ENCODE data around the gene TOR1AIP2.
A peak's percentile ranks its signal among the peaks of the same experiment; 100 is the strongest.

TOR1AIP2 gene

DNA sequence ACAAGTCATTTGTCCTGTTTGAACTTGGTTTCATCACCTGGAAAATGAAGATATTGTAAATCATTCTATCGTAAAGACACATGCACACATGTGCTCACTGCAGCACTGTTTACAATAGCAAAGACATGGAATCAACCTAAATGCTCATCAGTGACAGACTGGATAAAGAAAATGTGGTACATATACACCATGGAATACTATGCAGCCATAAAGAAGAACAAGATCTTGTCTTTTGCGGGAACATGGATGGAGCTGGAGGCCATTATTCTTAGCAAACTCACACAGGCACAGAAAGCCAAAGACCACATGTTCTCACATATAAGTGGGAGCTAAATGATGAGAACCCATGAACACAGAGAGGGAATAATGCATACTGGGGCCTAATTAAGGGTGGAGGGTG, 73.2 kb downstream of the TOR1AIP2 start:
- peak; percentile 44 for DNase-seq

DNA sequence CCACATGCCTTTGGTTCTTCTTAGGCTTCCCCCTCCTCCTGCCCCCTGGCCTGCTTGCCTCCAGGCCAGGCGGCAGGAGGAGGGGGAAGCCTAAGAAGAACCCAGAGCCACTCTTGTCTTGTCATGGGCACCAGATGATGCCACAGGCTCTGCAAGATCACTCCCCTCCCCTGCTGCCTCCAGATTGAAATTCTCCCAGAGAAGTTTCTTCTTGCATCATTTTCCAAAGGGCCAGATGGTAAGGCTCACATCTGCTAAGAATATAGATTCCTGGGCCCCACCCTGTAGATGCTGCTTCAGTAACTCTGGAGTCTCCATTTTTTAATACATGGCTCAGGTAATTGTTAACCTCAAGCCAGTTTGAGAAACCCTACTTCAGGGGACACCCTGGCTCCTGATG, 73.7 kb downstream of the TOR1AIP2 start:
- peak; percentile 77 for DNase-seq

DNA sequence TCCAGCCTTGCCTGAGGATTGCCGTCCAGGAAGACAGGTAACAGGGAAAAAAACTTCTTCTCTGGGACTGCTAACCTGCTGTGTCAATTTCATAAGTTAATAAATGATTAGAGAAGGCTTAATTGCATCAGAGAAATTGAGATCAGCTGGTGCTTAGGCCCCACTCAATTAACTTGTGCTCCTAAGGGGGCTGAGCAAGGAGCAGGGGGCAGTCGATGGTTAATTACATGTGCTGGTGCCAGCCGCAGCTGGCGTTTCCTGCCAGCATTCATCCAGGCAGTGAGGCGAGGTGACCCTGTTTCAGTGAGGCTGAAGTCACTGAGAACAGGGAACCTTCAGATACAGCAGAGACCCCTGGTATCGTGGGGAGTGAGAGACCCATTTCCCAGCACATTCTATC, 74.5 kb downstream of the TOR1AIP2 start:
- DNase-seq = peak; percentile 3

DNA sequence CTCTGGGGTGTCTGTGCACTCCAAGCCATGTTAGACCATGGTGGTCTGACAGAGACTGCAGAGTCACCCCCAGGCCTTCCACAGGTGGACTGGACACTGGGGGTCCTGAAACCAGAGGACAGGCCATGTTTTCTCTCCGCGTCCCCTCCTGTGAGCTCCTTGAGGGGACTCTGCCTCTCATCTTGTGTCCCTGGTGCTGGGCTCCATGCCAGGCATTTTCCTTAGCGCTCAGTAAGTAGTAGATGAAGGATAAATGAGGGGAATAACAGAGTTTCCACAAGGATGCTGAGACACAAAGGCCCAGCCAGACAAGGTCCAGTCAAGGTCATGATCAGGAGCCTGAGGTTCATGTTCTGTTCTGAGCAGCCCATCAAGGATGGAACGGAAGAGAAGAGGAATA, 77.1 kb downstream of the TOR1AIP2 start:
- DNase-seq = no peak

DNA sequence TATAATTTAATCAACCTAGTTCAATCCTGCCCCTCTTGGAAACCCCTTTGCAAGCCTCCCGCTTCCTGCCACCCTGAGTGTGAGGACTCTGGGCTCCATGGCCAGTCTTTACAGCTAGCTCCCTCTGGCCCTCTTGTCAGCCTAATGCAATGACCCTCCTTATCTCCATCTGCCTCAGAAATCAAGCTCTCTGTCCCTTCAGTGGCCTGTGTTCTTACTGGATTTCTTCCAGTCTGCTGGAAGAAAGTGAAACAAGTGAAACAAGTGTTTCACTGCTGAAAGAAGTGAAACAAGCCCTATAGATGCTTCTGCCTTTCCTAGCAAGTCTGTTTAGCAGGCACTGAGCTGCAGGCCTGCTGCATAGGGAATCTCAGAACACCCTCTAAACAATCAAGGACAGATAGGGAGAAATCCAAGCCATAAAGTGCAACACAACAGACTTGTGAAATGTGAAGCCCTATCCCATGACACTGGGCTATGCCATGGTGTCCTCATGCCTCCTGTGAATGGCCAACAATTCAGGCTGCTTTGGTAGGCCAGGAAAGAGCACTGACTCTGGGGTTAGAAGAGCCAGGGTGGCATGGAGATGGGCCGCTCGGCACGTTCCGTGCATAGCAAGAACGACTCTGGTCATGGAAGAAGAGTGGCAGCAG, 78.6 kb downstream of the TOR1AIP2 start:
- DNase-seq = no peak

DNA sequence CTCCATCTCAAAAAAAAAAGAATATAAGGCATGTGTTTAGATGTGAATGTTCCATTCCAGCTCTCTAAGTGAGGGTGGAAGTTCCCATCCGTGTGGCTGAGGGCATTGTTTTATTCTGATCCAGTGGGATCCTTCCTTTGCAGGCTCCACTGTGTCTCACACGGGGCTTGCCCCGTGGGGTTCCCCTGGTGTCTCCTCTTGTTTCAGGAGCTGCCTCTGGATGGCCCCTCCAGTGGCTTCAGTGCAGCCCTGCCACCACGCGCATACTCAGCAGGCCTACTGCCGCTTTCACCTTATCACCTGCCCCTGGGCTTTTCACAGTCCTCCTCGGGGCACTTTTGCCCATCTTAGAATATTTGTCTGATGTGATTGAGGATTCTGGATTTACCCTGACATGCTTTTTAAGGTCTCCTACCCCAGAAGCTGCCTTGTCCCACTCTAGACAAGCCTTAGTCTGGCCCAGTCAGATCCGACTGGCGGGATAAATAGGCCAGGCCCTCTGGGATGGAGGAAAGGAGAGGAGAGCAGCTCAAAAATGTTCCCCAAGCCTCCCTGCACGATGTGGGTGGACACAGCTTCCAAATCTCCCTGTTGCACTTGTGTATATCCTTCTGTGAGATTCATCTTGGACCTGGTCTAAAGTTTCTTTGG, 79.3 kb downstream of the TOR1AIP2 start:
- no peak for DNase-seq

DNA sequence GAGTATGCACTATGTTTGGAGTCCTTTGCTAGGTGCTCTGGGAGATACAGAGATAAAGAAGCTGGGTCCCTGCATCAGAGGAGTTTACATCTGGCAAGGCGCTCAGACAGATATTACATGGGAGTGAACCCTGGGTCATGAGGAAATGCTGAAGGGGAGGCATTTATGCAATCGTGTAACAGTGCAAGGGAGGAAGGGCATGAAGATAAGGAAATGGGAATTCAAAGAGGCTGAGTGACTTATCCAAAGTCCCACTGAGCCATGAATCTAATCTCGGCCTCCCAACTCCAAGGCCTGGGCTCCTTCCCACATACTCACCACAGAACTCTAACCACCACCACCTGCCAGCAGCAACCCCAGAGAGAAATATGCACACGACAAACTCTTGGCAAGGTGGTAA, 82.9 kb downstream of the TOR1AIP2 start:
- DNase-seq = peak; percentile 4

DNA sequence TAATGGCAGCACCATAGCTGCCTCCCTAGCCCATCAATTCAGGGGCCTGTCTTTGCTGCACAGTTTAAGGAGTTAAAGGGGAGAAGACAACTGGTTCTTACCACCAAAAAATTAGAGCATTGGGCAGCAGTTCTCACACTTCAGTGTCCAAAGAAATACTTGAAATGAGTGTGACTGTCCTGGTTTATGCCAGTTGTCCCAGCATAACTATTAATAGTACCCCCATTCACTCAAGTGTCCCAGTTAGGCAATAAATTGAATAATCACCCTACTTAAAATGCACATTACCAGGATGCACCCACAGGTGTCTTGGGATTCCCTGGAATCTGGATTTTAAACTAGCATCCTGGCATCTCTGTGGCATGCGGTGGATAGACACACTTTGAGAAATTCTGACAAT, 83.5 kb downstream of the TOR1AIP2 start:
- no peak for DNase-seq

DNA sequence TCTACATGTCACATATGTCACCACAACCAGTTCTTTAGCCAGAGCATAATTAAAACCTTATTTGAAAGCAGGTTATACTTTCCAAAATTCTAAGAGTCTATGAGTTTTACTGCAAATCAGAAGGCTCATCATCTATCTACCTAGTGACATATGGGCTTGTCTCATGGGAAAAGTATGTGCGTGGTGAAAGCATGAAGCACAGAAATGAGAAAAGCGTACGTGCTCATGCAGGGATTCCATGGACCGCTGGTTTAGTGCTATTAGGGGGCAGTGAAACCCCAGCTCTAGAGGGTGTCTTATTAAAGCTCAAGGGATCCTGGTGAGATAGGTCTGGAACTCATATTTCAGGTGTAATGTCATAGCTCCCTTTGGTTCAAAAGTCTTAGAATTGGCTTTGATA, 84.3 kb downstream of the TOR1AIP2 start:
- peak; percentile 66 for DNase-seq

Data from NCI-H2171 treated with DMSO at 0.1 percent for 48 hours (cell line).